ENCODE results near the gene SLC7A6.

- TF ChIP-seq CTCF (IDR thresholded peaks at IDR 0.05; ENCODE audit: insufficient read depth, low read depth, low read length) (no peak), EZH2 (IDR thresholded peaks at IDR 0.05; ENCODE audit: insufficient read depth, low read length) (no peak)
Measured at GRCh38 chr16:68345958-68346635, 81.8 kb downstream of the SLC7A6 start.
